Adipose tissue (tissue), 3 donors: ENCODE data around the gene SLC24A2. TPM values are rescaled to one million over a fixed set of nuclear protein-coding genes. Genes with fewer than 3 reads are reported as not detected.

Source experiments
- H3K27ac ChIP-seq: one replicate; pipeline ENCODE4 v1.5.1; 2013; ENCODE audit warnings: low read depth, low read length
- WGBS, 3 donors: extraction: QIAGEN DNeasy Blood & Tissue Kit; methylation state at CpG; one replicate each; pipeline ENCODE4 v1.1.7; 2013; 5-methylcytosine and 5-hydroxymethylcytosine counted together
- polyA plus RNA-seq, 3 donors: library from polyadenylated mRNA; stranded (reverse); fragments of 200-250 nt; gene quantifications; one replicate each; pipeline ENCODE4 v1.2.3, GENCODE V29; 2013
- donor health status: healthy with polysubstance abuse.
- donor health status: Bipolar disorder and iron deficiency.
- donor health status: healthy.

The SLC24A2 gene
- polyA plus RNA-seq, 3 donors: not detected

- no peak overlapping the region for H3K27ac ChIP-seq
- WGBS, 3 donors: 53 to 81% (median 75%) methylated on average over 5 of the region's 5 CpGs
Measured at GRCh38 chr9:19770973-19771372, 17.9 kb downstream of the SLC24A2 start.

- WGBS, 3 donors: 43 to 61% (median 60%) methylated on average over 3 of the region's 3 CpGs
- no peak overlapping the region for H3K27ac ChIP-seq
Measured at GRCh38 chr9:19769213-19769612, 19.6 kb downstream of the SLC24A2 start.

GRCh38 chr9:19768798-19769197 lies 20.0 kb downstream of the SLC24A2 start:
- WGBS, 3 donors: 43 to 74% (median 55%) methylated on average over 1 of the region's 1 CpG
- no peak overlapping the region for H3K27ac ChIP-seq

GRCh38 chr9:19759066-19759465 lies 29.8 kb downstream of the SLC24A2 start:
- H3K27ac ChIP-seq: no peak overlapping the region
- 41 to 75% (median 71%) methylated on average over 1 of the region's 1 CpG for WGBS, 3 donors

GRCh38 chr9:19757745-19758144 lies 31.1 kb downstream of the SLC24A2 start:
- H3K27ac ChIP-seq: no peak overlapping the region

GRCh38 chr9:19754921-19755320 lies 33.9 kb downstream of the SLC24A2 start:
- no peak overlapping the region for H3K27ac ChIP-seq
- WGBS, 3 donors: 59 to 90% (median 88%) methylated on average over 2 of the region's 2 CpGs

GRCh38 chr9:19748278-19749126 lies 40.3 kb downstream of the SLC24A2 start:
- H3K27ac ChIP-seq: no peak overlapping the region
- WGBS, 3 donors: 33 to 42% (median 37%) methylated on average over 4 of the region's 4 CpGs

GRCh38 chr9:19746223-19746622 lies 42.6 kb downstream of the SLC24A2 start:
- 89 to 95% (median 91%) methylated on average over 2 of the region's 2 CpGs for WGBS, 3 donors
- H3K27ac ChIP-seq: no peak overlapping the region

GRCh38 chr9:19741178-19741577 lies 47.7 kb downstream of the SLC24A2 start:
- WGBS, 3 donors: 60 to 63% (median 62%) methylated on average over 4 of the region's 4 CpGs
- H3K27ac ChIP-seq: no peak overlapping the region
